Left hindlimb (tissue), 1 donor: ENCODE data around the gene NCOA7.

Experiments
- DNase-seq: peaks from one replicate; pipeline ENCODE4 v3.0.0-alpha.2; 2018

Gene NCOA7

DNA sequence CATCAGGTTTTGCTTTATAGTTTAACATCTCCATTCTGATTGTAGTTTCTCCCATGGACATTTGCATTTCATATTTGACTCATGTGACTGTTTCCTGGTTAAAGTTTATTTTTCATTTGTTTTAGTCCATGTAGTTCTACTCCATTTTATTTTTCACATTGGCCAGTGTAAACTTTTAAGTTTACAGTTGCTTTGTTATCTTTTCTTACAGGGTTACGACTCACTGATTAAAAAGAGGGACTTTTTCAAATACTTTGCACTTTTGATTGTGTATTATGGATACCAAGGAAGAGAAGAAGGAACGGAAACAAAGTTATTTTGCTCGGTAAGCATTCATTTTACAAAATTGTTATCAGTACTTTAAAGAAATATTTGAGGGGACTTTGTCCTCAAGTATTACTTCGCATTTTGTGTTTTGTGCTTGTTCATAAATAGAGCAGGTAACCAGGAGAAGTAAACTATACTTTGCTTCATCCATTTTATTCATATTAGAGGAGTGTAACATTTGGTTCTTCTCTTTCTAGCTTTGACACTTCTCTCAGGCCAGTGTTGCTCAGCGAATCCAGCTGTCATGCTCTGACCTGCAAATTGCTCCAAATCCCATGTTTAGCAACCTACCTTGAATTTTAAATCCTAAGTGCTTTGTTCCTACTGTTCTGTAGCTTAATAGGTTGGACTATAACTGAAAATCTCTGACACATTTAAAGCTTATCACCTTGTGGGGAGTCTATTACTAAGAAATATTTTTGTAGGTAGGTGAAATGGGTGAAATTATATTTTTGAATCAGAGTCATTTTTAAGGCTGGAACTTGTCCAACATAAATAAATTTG is 24.5 kb downstream of the NCOA7 start:
- DNase-seq, result no peak

GRCh38 chr6:125816828-125817280 is 26.1 kb downstream of the NCOA7 start:
- no peak for DNase-seq

DNA sequence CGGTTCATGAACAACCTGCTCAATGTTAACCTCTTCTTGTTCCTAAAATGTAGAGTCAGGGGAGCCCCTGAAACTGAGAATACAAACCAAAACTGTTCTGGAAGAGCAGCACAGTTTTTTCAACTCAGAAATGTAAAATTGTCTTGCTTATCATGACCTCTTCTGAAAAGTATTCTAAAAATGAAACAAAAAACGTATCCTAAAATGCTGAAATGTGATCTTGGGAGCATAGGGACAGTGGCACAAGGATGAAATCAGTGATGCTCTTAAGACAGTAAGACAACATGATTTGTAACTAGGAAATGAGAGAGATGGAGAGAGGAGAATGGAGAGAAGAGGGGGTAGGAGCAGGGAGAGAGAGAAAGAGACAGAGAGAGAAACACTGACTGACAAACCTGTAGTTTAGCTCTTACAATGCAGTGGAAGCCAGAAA is 27.5 kb downstream of the NCOA7 start:
- no peak for DNase-seq

GRCh38 chr6:125818772-125819260 is 28.1 kb downstream of the NCOA7 start:
- DNase-seq, result no peak

GRCh38 chr6:125819535-125820326 is 29.0 kb downstream of the NCOA7 start:
- DNase-seq, result no peak

DNA sequence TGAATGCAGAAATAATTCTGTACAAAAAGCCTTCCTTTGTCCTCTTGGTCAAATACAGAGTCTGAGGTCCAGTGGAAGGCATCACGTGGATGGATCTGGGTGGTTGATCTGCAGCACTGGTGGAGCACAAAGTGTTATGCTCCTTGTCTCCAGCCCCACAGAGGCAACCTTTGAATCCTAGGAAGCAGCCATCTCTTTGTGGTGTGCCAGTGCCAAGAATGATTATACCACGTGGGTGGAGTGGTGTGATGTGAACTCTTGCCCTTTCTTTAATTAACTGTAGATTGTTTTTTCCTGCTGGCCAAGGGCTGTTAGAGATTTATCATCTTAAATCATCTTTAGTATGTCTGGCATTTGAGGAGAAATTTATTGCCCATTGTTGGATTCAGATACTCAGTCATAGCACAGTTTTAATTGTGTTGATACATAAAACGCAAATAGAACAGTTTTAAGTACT is 31.1 kb downstream of the NCOA7 start:
- DNase-seq, result no peak

DNA sequence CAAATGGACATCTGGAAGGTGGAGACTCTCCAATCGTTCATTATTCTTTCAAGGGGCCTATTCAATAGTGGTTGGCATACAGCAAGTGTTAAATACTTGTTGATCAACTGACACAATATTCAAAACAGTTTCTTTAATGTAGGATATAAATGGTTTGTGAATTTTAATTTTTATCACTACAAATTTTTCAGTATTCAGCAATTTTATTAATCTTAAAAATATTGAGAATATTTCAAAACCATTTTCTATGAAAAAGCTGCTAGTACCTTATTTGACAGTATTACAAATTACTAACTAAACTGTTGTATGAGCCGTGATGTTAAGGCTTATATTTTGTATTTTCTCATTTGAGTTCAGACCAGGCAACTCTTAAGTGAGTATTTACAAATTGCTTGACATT is 32.4 kb downstream of the NCOA7 start:
- no peak for DNase-seq

- no peak for DNase-seq
These were observed 34.4 kb downstream of the NCOA7 start for GRCh38 chr6:125824946-125825771.

GRCh38 chr6:125826695-125827463 is 36.1 kb downstream of the NCOA7 start:
- no peak for DNase-seq

DNA sequence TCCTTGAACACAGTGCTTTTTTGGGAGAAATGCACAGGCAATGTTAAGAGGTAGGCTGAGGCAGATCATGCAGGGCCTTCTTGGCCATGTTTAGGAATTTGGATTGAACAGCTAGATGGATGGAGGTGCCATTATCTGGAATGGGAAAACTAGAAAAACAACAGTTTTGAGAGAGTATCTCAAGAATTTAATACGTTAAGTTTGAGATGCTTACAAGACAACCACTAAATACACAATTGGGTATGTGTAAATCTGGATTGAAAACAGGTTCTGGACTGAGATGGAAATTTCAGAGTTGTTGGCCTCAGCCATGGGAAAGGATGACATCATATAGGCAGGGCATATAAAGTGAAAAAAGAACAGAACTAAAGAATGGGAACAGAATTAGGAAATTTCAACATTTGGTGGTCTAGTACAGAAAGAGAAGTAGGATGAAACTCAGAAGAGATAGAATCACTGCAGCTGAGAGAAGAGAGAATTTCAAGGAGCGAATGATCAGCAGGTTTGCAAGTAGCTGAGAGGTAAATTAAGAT is 37.1 kb downstream of the NCOA7 start:
- no peak for DNase-seq

GRCh38 chr6:125828476-125829039 is 37.8 kb downstream of the NCOA7 start:
- DNase-seq, result no peak

DNA sequence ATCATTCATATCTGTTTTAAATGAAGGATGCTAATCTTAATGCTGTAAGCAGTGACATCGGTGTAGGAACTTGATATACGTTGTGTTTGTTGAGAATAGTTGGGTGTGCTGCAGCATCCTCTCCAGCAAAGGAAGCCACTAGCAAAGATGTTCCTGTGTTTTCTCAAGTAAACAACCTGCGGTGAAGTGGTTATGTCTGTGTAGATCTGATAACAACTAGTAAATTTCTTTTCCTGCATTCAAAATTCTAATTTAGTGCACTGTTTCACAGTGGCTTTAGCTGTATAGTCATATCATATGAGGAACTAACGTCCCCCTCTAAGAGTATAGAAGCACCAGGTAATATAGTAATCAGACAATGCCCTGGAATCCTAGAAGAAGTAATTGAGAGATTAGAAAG is 38.7 kb downstream of the NCOA7 start:
- DNase-seq, result no peak

- DNase-seq, result no peak
These were observed 40.9 kb downstream of the NCOA7 start for GRCh38 chr6:125831659-125832058.

DNA sequence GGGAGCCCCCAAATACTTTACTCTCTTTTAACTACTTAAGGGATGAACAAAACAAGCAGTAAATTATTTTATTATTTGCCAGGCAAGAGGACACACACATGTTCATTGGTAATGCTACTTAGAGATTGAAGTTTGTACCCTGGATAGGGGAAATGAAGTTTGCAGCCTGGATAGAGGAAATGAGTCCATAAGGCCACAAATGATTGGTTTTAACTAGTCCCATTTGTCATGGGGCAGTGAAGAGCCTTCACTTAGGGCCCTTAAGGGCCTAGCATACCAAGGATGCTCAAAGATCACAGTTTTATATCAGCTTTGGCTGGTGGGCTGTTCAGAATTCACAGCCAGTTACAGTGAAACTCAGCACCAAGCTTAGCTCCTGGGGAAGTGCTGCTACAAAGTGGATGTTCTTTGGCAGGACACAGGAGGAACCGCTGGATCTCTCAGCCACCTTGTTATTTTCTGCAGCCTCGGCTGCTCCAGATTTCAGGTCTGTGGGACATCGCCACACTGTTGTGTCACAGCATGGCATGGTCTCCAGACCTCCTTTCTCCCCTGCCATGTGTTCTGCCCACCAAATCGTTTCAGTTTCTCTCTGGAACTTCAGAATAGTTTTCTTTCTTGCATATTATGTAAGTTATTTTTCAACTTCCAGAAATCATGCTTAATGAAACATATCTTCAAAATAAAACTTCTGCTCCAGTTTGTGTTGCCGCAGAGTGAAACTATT is 41.8 kb downstream of the NCOA7 start:
- DNase-seq, result no peak

DNA sequence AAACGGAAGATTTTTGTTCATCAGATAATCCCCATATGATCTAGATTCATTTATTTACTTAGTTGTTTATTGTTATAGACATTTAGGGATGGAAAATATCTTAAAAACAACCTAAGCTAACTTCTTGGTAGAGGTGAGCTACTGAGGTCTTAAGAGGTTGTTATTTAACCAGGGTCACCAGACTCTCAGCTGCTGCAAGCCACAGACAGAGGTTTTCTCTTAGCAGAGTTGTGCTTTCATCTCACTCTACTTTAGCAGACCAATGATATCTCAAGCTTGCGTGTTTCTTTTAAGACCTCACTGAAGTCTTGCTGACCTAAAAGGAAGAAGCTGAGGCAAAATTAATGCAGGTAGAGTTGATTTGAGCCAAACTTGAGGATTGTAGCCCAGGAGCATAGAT is 43.6 kb downstream of the NCOA7 start:
- no peak for DNase-seq

DNA sequence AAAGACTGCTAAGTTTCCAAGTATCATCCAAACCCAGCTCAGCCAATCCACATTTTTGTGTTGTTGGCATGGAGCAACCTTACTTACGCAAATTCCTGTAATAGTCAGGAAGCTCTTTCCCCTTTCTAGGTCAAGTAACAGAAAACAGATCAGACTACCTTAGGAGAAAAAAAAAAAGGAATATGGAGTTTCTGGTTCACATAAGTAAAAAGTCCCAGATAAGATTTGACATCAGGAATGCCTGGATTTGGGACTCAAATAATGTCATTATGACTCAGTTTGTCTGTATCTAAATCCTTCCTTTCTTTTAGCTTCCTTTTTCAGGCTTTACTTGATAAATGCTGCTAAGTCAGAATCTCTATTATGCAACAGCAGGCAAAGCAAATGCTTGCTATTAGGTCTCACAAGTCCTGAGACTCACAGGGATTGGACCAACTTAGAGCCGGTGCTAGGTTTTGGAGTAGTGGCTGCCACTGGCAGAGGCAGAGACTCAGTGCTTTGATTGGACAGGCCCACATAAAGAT is 44.5 kb downstream of the NCOA7 start:
- no peak for DNase-seq

DNA sequence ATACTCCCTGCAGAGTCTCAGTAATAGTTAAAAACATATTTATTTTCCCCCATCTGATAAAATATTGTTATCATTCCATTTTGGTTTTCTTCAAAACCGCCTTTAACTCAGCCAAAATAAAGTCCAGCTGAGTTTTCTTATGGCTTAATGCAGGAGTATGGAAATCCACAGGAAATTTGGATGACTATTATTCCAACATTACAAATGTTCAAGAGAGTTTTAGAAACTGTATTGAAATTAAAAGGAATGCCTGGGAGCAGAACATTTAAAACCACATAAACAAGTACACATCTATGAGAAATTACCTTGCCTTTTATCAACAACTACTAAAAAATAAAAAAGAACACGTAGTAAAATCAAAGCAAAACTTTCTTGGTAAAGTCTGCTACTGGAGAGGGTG is 45.7 kb downstream of the NCOA7 start:
- DNase-seq, result no peak

- DNase-seq, result no peak
These were observed 48.7 kb downstream of the NCOA7 start for GRCh38 chr6:125839471-125839870.

DNA sequence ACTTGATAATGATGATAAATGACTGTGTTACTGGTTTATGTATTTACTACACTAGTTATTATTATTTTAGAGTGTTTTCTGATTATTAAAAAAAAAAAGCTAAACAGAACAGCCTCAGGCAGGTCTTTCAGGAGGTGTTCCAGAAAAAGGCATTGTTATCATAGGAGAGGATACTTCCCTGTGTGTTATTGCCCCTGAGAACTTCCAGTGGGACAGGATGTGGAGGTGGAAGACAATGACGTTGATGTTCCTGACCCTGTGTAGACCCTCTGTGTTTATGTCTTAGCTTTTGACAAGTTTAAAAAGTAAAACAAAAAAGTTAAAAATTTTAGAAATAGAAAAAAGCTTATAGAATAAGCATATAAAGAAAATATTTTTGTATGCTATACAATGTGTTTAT is 49.1 kb downstream of the NCOA7 start:
- no peak for DNase-seq

DNA sequence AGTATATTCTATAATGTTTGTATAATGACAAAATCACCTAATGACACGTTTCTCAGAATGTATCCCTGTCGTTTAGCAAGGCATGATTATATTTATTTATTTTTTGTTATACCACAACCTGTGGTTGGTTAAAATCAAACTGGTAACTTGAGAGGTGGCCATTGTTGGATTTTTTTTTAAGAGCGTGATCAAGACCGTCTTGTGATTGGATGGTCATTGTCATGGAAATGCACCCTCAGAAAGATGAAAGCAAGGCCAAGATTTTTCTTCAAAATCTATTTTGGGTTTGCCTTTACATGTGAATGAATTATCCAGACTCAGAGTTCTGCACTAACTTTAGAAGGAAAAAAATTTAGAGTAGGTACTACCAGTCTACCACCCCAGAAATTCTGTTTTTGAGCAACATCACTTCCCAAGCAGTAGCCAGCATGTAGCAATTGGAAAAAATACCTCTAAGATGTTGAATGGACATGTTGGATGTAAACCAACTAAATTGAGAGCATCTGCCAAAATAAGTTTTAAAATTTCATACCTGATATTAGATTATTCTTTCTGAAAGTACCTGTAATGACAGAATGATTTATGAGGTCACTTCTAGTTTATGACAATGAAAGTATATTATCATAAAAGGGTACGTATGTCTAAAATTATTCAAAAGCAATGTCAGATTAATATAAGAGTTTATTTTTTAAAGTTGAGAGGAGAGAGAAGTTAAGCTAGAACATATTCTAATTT is 50.8 kb downstream of the NCOA7 start:
- DNase-seq, result no peak
